Stimulated activated CD8-positive, alpha-beta memory T cell treated with anti-CD3 and anti-CD28 coated beads, Interleukin-12 subunit alpha, Interleukin-12 subunit beta, amount 100 ng/mL, for 24 hours (primary cell): ENCODE data around the gene ZNF407.
"Not testable (repeated sequence)": the region's sequence is repeated elsewhere in the genome, so short reads cannot be mapped to it uniquely, and the experiment has no call there.

Experiments used
- DNase-seq: peaks from one replicate; pipeline ENCODE4 v3.0.0-alpha.2; 2020; ENCODE audit errors: extremely low read depth

ZNF407 gene, protein sequence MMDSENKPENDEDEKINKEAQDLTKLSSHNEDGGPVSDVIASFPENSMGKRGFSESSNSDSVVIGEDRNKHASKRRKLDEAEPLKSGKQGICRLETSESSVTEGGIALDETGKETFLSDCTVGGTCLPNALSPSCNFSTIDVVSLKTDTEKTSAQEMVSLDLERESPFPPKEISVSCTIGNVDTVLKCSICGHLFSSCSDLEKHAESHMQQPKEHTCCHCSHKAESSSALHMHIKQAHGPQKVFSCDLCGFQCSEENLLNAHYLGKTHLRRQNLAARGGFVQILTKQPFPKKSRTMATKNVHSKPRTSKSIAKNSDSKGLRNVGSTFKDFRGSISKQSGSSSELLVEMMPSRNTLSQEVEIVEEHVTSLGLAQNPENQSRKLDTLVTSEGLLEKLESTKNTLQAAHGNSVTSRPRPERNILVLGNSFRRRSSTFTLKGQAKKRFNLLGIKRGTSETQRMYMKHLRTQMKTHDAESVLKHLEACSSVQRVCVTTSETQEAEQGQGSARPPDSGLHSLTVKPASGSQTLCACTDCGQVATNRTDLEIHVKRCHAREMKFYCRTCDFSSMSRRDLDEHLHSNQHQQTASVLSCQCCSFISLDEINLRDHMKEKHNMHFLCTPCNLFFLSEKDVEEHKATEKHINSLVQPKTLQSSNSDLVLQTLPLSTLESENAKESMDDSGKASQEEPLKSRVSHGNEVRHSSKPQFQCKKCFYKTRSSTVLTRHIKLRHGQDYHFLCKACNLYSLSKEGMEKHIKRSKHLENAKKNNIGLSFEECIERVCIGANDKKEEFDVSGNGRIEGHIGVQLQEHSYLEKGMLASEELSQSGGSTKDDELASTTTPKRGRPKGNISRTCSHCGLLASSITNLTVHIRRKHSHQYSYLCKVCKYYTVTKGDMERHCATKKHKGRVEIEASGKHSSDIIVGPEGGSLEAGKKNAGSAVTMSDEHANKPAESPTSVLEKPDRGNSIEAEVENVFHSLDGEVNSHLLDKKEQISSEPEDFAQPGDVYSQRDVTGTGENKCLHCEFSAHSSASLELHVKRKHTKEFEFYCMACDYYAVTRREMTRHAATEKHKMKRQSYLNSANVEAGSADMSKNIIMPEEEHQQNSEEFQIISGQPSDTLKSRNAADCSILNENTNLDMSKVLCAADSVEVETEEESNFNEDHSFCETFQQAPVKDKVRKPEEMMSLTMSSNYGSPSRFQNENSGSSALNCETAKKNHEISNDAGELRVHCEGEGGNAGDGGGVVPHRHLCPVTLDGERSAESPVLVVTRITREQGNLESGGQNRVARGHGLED (N-terminal part only)

DNA sequence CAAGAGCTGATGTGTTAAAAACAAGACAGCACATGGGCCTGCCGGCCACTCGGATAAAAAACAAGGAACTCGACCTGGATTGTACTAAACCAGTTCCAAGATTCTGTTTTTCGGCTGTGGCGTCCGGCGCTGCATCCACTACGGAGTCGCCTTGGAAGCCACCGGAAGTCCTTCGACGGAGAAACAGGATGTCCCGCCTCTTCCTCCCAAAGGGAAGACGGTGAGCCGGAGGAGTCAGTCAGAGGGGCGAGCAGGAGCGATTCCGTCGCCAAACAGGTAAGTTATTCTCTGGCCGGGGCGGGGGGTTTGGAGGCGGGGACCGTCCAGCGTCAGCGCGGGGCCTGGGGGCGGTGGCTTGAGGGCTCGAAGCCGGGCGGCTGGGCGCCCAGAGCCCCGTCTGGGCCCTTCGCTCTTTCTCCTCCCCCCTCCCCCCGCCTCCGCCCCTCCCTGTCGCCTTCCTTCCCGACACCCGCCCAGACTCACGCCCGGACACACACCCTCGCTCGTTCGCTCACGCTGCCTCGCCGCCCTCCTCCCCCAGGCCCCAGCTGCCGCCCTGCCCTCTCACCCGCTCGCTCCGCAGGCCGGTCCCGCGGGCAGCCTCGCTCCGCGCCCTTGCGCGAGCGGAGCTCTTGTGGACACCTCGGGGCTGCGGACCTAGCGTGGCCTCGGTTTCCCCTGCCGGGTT lies at the start of gene ZNF407:
TSS of gene ZNF407 (plus strand) at position 209 of the 688 bp plus-strand sequence. CDS start 33,150 bp downstream, outside the sequence.
- peak; percentile 70 for DNase-seq

- no peak for DNase-seq
Measured at GRCh38 chr18:74549591-74550104, 48.0 kb upstream of the ZNF407 start.

DNA sequence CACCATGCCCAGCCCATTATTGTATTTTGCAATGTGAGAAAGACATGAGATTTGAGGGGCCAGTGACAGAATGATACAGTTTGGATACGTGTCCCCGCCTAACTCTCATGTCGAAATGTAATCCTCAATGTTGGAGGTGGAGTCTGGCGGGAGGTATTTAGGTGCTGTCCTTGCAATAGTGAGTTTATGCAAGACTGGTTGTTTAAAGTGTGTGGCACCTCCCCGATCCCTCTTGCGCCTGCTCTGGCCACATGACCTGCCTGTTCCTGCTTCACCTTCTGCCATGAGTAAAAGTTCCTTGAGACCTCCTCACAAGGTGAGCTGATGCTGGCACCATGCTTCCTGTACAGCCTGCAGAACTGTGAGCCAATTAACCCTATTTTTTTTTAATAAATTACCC lies 46.8 kb upstream of the ZNF407 start:
- no peak for DNase-seq

GRCh38 chr18:74551452-74551851 lies 46.2 kb upstream of the ZNF407 start:
- no peak for DNase-seq

- peak; percentile 41 for DNase-seq
Measured at GRCh38 chr18:74551936-74552555, 45.6 kb upstream of the ZNF407 start.

DNA sequence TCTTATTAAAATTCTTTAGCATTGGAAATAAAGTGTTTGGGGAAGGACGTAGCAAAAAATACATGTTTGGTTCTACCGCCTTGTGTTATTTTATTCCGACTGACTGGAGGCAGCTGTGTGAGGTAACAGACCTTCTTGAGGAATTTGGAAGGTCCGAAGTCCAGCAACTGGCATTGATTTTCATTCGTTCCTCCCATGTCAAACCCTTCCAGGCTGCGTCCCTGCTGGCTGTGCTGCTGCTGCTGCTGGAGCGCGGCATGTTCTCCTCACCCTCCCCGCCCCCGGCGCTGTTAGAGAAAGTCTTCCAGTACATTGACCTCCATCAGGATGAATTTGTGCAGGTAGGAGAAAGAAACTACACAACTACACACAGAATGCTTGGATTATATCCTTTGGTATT lies 41.5 kb upstream of the ZNF407 start:
- DNase-seq: no peak

GRCh38 chr18:74558096-74558495 lies 39.6 kb upstream of the ZNF407 start:
- no peak for DNase-seq

DNA sequence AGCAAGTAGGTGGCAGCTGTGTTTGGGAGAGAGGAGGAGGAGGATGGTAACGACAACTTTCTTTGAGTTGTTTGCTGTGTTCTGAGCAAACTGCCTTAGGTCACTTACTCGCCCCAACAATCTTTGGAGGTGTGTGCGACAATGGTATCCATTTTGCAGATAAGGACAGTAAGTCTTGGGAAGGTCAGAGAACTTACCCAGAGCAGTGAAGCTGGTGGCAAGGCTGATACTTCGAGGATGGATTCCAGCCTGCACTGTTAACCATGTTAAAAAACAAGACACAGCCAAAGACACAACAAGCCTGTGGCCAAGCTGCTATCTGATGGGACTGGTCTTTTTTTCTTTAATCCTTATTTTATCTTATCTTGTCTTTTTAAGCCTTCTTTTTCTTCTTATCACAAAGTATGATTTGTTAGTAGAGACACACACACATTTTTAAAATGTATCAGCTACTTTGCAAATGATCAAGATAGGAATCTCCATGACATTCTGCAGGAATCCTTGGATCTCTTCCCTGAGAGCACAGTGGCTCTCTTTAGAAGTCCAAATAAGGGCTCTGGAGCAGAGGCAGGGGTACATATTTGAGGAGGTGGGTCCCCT lies 35.4 kb upstream of the ZNF407 start:
- no peak for DNase-seq

DNA sequence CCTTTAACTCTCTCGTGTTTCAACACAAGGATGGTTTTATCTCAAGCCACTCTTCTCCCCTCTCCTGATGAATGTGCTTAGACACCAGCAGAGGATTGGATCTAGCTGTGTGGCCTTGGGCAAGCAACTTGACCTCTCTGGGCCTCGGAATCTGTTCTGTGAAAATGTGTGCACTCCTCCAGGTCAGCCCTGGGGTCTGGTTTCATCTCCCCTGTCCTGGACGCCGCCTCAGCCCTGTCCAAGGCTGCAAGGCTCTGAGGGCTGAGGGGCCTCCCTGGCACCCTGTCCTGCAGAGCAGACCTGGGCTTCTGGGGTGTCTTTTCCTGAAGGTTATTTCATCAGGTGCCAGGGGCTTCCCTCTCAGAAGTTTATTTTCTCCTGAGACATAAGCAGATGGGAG lies 34.9 kb upstream of the ZNF407 start:
- no peak for DNase-seq

GRCh38 chr18:74563999-74564398 lies 33.7 kb upstream of the ZNF407 start:
- DNase-seq: no peak

DNA sequence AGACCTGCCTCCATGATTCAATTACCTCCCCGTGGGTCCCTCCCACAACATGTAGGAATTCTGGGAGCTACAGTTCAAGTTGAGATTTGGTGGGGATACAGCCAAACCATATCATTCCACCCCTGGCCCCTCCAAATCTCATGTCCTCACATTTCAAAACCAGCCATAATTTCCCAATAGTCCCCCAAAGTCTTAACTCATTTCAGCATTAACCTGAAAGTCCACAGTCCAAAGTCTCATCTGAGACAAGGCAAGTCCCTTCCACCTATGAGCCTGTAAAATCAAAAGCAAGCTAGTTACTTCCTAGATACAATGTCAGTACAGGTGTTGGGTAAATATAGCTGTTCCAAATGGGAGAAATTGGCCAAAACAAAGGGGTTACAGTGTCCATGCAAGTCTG lies 32.5 kb upstream of the ZNF407 start:
- DNase-seq: not testable (repeated sequence)

DNA sequence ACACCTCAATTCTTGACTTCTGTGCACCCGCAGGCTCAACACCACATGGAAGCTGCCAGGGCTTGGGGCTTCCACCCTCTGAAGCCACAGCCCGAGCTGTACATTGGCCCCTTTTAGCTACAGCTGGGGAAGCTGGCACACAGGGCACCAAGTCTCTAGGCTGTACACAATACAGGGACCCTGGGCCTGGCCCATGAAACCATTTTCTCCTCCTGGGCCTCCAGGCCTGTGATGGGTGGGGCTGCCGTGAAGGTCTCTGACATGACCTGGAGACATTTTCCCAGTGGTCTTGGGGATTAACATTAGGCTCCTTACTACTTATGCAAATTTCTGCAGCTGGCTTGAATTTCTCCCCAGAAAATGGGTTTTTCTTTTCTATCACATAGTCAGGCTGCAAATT lies 31.7 kb upstream of the ZNF407 start:
- not testable (repeated sequence) for DNase-seq

GRCh38 chr18:74567822-74568221 lies 29.8 kb upstream of the ZNF407 start:
- no peak for DNase-seq

DNA sequence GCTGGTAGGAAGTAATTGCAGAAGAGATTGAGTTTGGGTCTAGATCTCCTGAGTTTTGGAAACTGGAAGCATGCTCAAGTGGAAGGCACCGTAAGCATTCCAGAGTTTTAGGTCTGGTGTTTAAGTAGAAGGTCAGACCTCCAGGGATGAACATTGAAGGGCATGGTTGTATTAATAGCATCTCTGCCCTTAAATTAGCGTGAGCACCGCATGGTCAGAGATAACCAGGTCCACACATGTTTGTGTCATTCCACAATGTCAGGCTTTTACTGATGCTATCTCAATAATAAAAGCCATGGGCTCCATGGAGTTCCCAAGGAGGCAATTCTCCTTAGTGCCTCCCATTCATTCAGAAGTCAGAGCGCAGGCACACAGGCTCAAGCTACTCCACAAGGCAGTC lies 28.3 kb upstream of the ZNF407 start:
- no peak for DNase-seq

DNA sequence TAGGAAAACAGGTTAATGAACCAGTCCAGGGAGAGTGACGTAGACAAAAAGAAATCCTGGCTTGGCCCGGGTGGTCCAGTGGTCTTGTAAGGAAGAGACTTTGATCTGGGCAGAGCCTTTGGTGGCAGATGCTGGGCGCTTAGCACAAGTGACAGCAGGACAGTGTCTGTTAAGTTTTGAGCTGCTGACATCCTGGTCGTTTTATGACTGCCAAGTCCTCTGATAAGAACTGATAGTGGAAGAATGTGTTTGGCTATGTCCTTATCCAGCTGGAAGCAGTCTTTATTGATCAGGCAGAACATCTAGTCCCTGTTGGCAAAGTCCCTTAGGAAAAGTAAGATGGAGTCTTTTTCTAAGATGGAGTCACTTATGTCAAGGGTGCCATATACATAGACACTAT lies 27.4 kb upstream of the ZNF407 start:
- no peak for DNase-seq

GRCh38 chr18:74571895-74572680 lies 25.6 kb upstream of the ZNF407 start:
- no peak for DNase-seq

GRCh38 chr18:74573053-74573452 lies 24.6 kb upstream of the ZNF407 start:
- DNase-seq: no peak

- DNase-seq: no peak
Measured at GRCh38 chr18:74574916-74575315, 22.8 kb upstream of the ZNF407 start.

DNA sequence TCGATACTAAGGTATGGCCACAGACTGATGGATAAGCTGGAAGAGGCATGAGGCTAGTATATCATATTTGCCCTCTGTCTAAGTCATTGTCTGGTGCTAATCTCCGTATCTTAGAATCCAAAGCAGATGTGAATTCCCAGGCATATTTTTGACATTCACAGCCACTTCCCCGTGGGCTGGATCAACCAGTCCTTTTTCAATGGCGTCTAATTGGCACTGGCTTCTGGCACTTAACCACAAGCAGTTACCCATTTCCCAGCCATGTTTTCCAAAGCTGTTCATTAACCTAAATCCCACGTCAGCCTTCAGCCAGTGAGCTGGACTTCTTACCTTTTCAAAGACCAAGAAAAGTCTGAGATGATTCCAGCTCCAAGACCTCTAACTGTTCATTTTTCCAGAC lies 20.7 kb upstream of the ZNF407 start:
- DNase-seq: no peak
